ENCODE data around the gene GPR62.
A peak's percentile ranks its signal among the peaks of the same experiment; 100 is the strongest.

DNA sequence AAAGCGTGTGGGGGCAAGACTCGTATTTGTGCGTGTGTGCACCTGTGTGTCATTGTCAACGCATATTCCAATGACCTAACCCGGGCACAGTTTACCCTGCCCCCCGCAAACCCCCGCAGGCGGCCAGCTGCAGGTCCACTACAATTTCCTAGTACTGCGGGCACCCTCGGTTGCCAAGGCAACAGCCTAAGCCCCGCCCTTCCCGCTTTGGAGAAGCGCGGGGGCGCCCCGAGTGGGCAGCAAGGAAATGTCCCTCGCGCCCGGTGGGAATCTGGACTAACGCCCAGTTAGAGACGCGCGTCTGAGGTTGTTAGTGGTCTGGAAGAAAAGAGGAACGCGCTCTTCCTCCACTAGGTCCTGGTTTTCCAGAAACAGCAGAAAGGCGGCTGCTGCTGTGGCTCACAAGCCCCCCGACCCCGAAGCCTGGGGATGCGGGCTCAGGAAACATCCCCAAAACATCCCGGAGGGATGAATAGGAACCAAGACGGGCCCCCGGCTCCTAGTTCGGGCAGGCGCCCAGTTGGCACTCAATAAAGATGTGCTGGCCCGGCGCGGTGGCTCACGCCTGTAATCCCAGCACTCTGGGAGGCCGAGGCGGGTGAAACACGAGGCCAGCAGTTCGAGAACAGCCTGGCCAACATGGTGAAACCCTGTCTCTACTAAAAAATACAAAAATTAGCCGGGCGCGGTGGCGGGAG, 20.8 kb downstream of the GPR62 start:
- TF ChIP-seq ZNF274 (IDR thresholded peaks at IDR 0.05; ENCODE audit: borderline replicate concordance, extremely low read depth, low read length) = no peak
- no peak for TF ChIP-seq YY1 (IDR thresholded peaks at IDR 0.05; ENCODE audit: low read depth, low read length)
- TF ChIP-seq, protein P1, sequence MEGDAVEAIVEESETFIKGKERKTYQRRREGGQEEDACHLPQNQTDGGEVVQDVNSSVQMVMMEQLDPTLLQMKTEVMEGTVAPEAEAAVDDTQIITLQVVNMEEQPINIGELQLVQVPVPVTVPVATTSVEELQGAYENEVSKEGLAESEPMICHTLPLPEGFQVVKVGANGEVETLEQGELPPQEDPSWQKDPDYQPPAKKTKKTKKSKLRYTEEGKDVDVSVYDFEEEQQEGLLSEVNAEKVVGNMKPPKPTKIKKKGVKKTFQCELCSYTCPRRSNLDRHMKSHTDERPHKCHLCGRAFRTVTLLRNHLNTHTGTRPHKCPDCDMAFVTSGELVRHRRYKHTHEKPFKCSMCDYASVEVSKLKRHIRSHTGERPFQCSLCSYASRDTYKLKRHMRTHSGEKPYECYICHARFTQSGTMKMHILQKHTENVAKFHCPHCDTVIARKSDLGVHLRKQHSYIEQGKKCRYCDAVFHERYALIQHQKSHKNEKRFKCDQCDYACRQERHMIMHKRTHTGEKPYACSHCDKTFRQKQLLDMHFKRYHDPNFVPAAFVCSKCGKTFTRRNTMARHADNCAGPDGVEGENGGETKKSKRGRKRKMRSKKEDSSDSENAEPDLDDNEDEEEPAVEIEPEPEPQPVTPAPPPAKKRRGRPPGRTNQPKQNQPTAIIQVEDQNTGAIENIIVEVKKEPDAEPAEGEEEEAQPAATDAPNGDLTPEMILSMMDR (IDR thresholded peaks at IDR 0.05; ENCODE audit: control extremely low read depth in 1 of 3, insufficient read depth in 1 of 3, low read depth in 1 of 3, low read length in 3 of 3) = peak in 1 of 3 experiments; percentile 24; a peak in 2 of 4 replicates
- no peak for TF ChIP-seq POLR2A (IDR thresholded peaks at IDR 0.05; ENCODE audit: control extremely low read depth in 1 of 2, low read depth in 2 of 2, low read length in 2 of 2)
- TF ChIP-seq RXRA (IDR thresholded peaks at IDR 0.05; ENCODE audit: insufficient read depth, low read depth, low read length) = no peak
- TF ChIP-seq EZH2 (IDR thresholded peaks at IDR 0.05; ENCODE audit: low read depth, low read length, severe bottlenecking) = no peak
- TF ChIP-seq GTF2F1 (IDR thresholded peaks at IDR 0.05; ENCODE audit: borderline replicate concordance, low read depth, low read length) = no peak
- TF ChIP-seq SRF (IDR thresholded peaks at IDR 0.05; ENCODE audit: low read depth, low read length) = no peak
- TF ChIP-seq TAF1 (IDR thresholded peaks at IDR 0.05; ENCODE audit: low read depth, low read length) = no peak
- TF ChIP-seq KDM1A (IDR thresholded peaks at IDR 0.05; ENCODE audit: borderline replicate concordance, low read length) = peak; percentile 6; the same call in 1 of the 2 replicates

Data from H1 (cell line).